ENCODE results near the gene ATXN7L1. TPM values are rescaled to one million over a fixed set of nuclear protein-coding genes. Genes with fewer than 3 reads are reported as not detected.

ATXN7L1 gene
- total RNA-seq, 3 donors from 2014 or later = 19.7 to 29.5 (median 26.0) TPM

DNA sequence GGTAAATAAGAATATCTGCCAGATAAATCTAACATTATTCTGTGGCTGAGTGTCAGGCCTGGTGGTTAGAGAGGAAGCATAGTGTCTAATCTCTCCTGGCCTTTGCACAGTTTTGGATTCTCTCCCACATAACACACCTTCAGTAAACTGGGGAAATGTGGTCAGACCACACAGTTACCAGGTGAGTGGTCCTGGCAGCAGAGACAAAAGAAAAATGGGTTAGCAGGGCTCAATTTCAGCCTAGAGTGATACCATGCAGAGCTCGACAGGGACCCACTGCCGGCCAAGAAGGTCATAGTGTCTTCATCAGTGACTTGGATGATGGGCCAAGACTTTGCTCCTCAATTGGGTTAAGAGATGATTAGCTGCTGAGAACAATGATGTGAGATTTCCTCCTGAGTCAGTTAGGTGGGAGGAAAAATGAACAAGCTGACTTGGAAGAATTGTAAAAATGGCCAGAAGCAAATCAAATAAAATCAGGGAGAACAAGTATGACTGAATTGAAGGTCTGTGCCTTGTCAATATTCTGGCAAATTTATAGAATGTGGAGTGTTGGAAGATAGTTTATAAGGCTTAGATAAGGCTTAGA lies 225.9 kb downstream of the ATXN7L1 start:
- TF ChIP-seq, protein P1, sequence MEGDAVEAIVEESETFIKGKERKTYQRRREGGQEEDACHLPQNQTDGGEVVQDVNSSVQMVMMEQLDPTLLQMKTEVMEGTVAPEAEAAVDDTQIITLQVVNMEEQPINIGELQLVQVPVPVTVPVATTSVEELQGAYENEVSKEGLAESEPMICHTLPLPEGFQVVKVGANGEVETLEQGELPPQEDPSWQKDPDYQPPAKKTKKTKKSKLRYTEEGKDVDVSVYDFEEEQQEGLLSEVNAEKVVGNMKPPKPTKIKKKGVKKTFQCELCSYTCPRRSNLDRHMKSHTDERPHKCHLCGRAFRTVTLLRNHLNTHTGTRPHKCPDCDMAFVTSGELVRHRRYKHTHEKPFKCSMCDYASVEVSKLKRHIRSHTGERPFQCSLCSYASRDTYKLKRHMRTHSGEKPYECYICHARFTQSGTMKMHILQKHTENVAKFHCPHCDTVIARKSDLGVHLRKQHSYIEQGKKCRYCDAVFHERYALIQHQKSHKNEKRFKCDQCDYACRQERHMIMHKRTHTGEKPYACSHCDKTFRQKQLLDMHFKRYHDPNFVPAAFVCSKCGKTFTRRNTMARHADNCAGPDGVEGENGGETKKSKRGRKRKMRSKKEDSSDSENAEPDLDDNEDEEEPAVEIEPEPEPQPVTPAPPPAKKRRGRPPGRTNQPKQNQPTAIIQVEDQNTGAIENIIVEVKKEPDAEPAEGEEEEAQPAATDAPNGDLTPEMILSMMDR (IDR thresholded peaks at IDR 0.05) = no peak
- intact Hi-C loops (cut with DNase I, micrococcal nuclease) = loop anchor here (5.0 to 10.0 kb wide), 2 partner anchors 392 to 394 kb away; no protein-coding TSS in a partner anchor
- no peak overlapping the region for H3K4me3 ChIP-seq
- H3K9me3 ChIP-seq = no peaks in the 10 kb centered on the region
- no peaks in the 10 kb centered on the region for H3K4me1 ChIP-seq (ENCODE audit: low read depth)
- ATAC-seq (no peak), DNase-seq (no peak)
- H3K36me3 ChIP-seq (ENCODE audit: low read depth) = no peaks in the 10 kb centered on the region

GRCh38 chr7:105649727-105650381 lies 226.5 kb downstream of the ATXN7L1 start:
- no peaks in the 10 kb centered on the region for H3K9me3 ChIP-seq
- intact Hi-C loops (cut with DNase I, micrococcal nuclease) = loop anchor here (5.0 to 10.0 kb wide), 2 partner anchors 392 to 395 kb away; no protein-coding TSS in a partner anchor
- H3K4me1 ChIP-seq (ENCODE audit: low read depth) = no peaks in the 10 kb centered on the region
- no peak for DNase-seq
- TF ChIP-seq, protein P1 (IDR thresholded peaks at IDR 0.05) = no peak
- ATAC-seq = no peak
- H3K4me3 ChIP-seq = no peak overlapping the region
- H3K36me3 ChIP-seq (ENCODE audit: low read depth) = no peaks in the 10 kb centered on the region

DNA sequence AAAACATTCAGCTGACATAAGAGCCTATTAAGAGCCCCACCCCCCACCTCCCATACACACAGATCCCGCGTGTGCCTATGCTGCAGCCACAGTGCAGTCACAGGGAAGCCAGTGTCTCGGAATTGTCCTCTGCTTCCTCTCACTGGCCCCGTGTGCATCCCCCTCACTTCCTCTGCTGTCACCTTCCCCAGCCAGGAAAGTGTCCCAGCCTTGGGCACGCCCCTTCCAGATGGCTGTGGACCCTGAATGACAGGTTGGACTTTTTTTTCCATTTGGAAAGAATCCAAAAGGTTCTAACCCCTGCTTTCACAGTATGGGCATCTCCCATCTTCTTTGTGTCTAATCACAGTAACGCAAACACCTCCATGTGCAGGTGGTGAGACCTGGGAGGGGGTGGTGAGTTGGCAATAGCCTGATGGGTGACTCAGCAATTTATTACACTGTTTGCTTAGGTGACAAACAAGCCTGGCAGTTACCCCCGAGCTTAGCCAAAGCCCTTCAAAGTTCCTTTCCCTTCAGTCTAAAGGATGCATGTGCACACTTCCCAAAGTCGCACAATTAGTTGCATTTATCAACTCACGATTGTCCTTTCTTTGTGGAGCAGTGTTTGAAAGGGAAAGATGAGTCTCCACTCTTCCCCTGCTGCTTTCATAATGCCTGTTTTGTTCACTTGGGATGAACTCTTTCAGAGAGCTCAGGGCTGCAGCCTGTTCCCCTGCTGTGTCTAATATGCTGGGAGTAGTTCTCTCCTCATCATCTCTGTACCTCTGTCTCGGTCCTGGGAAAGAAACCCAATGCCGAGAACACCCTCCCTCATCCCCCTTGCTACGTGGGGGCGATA lies 227.6 kb downstream of the ATXN7L1 start:
- intact Hi-C loops (cut with DNase I, micrococcal nuclease) = no loop called here
- no peaks in the 10 kb centered on the region for H3K9me3 ChIP-seq
- TF ChIP-seq, protein P1 (IDR thresholded peaks at IDR 0.05) = no peak
- no peaks in the 10 kb centered on the region for H3K36me3 ChIP-seq (ENCODE audit: low read depth)
- DNase-seq (peak in 1 of 3 donors; percentile 27), ATAC-seq (peak; percentile 77)
- no peak overlapping the region for H3K4me3 ChIP-seq
- no peaks in the 10 kb centered on the region for H3K4me1 ChIP-seq (ENCODE audit: low read depth)

- intact Hi-C loops (cut with DNase I, micrococcal nuclease) = no loop called here
Observed at GRCh38 chr7:105647591-105647990, 228.8 kb downstream of the ATXN7L1 start.

DNA sequence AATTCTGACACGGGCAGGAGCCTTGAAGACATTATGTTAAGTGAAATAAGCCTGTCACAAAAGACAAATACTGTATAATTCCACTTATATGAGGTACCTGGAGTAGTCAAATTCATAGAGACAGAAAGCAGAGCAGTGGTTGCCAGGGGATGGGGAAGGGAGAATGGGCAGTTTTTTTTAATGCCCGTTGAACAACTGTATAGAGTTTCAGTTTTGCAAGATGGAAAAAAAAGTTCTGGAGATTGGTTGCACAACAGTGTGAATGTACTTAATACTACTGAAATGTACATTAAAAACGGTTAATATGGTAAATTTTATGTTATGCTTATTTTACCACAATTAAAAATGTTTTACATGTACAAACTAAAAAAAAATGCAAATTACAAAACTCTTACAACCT lies 231.5 kb downstream of the ATXN7L1 start:
- Histone ChIP-seq H3K36me3 (ENCODE audit: low read depth) (no peaks in the 10 kb centered on the region), H3K4me1 (ENCODE audit: low read depth) (no peaks in the 10 kb centered on the region), H3K9me3 (no peaks in the 10 kb centered on the region), H3K4me3 (no peak overlapping the region)
- intact Hi-C loops (cut with DNase I, micrococcal nuclease) = no loop called here
- no peak for ATAC-seq
- TF ChIP-seq, protein P1 (IDR thresholded peaks at IDR 0.05) = no peak
- no peak for DNase-seq

More at GRCh38 chr7:105647591-105647990, 228.8 kb downstream of the ATXN7L1 start:
- no peak overlapping the region for H3K4me3 ChIP-seq
- TF ChIP-seq, protein P1 (IDR thresholded peaks at IDR 0.05) = no peak
- ATAC-seq (no peak), DNase-seq (no peak)
- no peaks in the 10 kb centered on the region for H3K4me1 ChIP-seq (ENCODE audit: low read depth)
- no peaks in the 10 kb centered on the region for H3K36me3 ChIP-seq (ENCODE audit: low read depth)
- no peaks in the 10 kb centered on the region for H3K9me3 ChIP-seq

Measured in mucosa of descending colon (tissue), 3 donors.